OCI-LY3 (cell line): Measurements from ENCODE around the gene COBL.

Source experiments
- EZH2phosphoT487 ChIP-seq: fragments of 200-600 bp; shearing (Covaris generic); IDR thresholded peaks from 2 replicates; pipeline ENCODE4 v1.6.1; 2018; ENCODE audit warnings: antibody characterized with exemption, mixed run types, low read depth
- TF ChIP-seq, protein P1 (sequence below): fragments of 200-600, 300-600 bp; sonication (generic); IDR thresholded peaks from 2 replicates; pipeline ENCODE4 v1.5.1; 2014; ENCODE audit warnings: antibody characterized with exemption, low read length, low read depth

DNA sequence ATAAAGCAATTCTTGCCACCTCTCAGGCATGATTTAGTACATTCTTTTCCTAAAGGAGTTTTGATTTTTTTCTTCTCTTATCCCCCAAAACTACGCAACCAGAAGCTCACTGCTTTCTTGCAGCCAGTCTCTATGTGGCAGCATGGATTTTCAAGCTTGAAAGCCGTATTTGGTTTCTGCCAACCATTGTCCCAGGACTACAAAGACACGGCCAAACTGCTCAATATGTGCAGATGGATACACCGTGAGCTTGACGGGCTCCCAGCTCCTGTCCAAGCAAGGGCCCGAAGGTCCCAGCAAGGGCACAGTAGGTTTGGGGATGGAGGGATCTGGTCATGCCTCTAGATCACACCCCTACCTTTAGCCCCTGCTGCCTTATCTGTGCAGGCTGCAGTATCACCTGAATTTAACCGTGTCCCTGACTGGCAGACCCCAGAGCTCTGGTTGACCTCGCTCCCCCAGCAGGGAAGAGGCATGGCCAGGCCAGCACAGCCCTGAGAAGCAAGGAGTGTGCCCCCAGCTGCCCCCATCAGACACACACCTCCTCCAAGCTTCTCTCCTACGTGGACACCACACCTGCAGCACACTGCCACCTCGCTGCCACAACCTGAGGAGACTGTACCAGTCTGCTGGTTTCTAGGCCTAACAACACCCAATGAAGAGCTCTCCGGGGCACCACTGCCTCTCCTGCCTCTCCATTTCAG lies 86.8 kb downstream of the COBL start:
- TF ChIP-seq, protein P1, sequence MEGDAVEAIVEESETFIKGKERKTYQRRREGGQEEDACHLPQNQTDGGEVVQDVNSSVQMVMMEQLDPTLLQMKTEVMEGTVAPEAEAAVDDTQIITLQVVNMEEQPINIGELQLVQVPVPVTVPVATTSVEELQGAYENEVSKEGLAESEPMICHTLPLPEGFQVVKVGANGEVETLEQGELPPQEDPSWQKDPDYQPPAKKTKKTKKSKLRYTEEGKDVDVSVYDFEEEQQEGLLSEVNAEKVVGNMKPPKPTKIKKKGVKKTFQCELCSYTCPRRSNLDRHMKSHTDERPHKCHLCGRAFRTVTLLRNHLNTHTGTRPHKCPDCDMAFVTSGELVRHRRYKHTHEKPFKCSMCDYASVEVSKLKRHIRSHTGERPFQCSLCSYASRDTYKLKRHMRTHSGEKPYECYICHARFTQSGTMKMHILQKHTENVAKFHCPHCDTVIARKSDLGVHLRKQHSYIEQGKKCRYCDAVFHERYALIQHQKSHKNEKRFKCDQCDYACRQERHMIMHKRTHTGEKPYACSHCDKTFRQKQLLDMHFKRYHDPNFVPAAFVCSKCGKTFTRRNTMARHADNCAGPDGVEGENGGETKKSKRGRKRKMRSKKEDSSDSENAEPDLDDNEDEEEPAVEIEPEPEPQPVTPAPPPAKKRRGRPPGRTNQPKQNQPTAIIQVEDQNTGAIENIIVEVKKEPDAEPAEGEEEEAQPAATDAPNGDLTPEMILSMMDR = no peak
- TF ChIP-seq EZH2phosphoT487 = no peak
